Stimulated activated CD4-positive, alpha-beta T cell treated with anti-CD3 and anti-CD28 coated beads, Interleukin-4, amount 100 ng/mL, for 1 hour (primary cell): Measurements from ENCODE around the gene SERTM2.

Experiments used
- DNase-seq: peaks from one replicate; pipeline ENCODE4 v3.0.0-alpha.2; 2020

The SERTM2 gene

DNA sequence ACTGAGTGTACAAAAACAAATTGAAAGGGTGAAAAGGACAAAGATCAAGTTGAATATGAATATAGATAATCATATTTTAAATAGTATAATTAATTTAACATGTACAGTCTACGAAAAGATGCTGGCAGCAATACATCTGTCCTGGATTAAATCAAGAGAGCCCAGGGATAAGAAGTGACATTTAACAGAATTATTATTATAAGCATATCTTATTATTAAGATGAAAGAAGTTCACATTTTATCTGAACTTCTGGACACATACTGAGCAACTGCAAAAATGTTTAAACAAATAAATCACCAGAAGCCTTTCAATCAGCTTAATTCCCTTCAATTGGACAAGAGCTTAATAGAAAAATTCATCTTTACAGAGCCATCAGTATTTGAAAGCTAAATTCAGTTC is 50.4 kb downstream of the SERTM2 start:
- DNase-seq, result no peak

GRCh38 chrX:111567542-111568255 is 56.3 kb downstream of the SERTM2 start:
- DNase-seq, result no peak

DNA sequence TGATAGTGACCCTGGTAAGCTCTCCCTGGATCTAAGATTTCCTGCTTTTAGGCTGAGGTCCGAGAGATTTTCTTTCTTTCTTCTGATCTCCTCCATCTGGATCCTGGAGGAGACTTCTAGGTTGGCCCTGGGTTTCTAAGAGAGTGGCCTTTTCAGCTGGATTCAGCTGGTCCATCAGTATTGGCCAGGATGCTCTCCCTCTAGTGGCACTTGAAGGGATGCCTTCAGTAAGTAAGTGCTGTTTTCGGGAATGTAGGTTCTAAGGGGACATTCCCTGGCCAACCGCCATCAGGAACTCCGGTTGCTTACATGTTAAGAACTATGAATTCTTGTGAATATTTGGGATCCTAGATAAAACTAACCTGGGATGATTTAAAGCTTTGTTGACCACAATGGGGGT is 56.9 kb downstream of the SERTM2 start:
- no peak for DNase-seq

- no peak for DNase-seq
Observed at GRCh38 chrX:111568817-111569216, 57.4 kb downstream of the SERTM2 start.
